Fibroblast of villous mesenchyme (primary cell): ENCODE results near the gene TPSAB1. TPM values are rescaled to one million over a fixed set of nuclear protein-coding genes. Genes with fewer than 3 reads are reported as not detected.
"Not testable (repeated sequence)": the region's sequence is repeated elsewhere in the genome, so short reads cannot be mapped to it uniquely, and the experiment has no call there.

Source experiments
- DNase-seq: peaks from one replicate; pipeline ENCODE4 v3.0.0-alpha.2; 2010; ENCODE audit warnings: low read depth
- H3K4me3 ChIP-seq: 2 replicates; pipeline ENCODE4 v1.5.1; 2011; ENCODE audit warnings: low read depth, mild to moderate bottlenecking, low read length
- total RNA-seq: library from RNA; depleted of rRNA; stranded (reverse); fragments of >200 nt; gene quantifications from 2 replicates; pipeline ENCODE4 v1.2.3, GENCODE V29; 2012
- TF ChIP-seq, protein P1 (sequence below): IDR thresholded peaks from 2 replicates; pipeline ENCODE4 v1.5.1; 2012; ENCODE audit warnings: low read depth, mild to moderate bottlenecking, low read length; ENCODE audit not compliant: insufficient read depth

TPSAB1 gene
- total RNA-seq, 1 donor, result not detected

DNA sequence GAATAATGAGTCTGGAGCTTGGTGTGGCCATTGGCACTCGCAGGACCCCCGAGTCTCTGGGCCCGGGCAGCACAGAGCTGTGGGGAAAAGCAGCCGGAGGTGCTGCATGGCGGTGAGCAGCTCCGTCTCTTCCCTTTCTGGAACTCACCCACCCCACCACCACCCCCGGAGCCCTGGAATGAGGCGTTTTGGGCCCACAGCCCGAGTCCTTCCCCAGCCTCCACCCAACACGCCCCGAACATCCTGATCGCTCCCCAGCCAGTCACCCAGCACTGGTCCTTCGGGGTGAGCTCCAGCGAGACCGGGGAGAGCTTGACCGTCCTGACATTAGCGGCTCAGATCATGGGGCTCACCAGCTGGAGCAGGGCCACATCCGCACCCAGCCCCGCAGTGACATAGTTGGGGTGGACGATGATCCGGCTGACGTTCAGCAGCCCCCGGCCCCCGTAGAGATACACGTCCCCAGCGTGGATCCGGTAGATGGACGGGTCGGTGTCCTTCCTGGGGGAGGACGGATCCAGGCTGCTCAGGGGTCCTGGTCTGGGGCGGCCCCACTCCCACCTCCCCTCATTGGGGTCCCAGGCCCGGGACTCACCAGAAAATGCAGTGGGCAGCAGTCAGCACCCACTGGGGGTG lies 21.8 kb downstream of the TPSAB1 start:
- DNase-seq, result no peak

DNA sequence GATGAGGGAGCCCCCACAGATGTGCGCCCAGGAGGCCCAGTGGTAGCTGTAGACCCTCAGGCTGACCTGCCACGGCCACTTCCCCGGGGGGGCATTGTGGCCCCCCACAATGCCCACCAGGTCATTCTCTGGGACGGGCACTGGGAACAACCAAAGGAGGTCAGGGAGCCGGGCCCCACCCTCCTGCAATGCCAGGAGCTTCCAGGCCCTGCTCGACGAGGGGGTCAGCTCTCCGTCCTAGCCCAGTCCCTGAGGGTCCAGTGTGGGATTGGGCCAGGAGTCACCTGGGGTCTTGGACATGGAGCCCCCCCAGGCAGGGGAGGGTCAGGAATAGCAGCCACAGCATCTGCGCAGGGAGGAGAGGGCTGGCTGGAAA lies 22.3 kb downstream of the TPSAB1 start:
- no peak overlapping the region for H3K4me3 ChIP-seq
- TF ChIP-seq, protein P1, sequence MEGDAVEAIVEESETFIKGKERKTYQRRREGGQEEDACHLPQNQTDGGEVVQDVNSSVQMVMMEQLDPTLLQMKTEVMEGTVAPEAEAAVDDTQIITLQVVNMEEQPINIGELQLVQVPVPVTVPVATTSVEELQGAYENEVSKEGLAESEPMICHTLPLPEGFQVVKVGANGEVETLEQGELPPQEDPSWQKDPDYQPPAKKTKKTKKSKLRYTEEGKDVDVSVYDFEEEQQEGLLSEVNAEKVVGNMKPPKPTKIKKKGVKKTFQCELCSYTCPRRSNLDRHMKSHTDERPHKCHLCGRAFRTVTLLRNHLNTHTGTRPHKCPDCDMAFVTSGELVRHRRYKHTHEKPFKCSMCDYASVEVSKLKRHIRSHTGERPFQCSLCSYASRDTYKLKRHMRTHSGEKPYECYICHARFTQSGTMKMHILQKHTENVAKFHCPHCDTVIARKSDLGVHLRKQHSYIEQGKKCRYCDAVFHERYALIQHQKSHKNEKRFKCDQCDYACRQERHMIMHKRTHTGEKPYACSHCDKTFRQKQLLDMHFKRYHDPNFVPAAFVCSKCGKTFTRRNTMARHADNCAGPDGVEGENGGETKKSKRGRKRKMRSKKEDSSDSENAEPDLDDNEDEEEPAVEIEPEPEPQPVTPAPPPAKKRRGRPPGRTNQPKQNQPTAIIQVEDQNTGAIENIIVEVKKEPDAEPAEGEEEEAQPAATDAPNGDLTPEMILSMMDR, result no peak
- no peak for DNase-seq

More for the DNA sequence above, 21.8 kb downstream of the TPSAB1 start:
- TF ChIP-seq, protein P1, result no peak
- no peak overlapping the region for H3K4me3 ChIP-seq

DNA sequence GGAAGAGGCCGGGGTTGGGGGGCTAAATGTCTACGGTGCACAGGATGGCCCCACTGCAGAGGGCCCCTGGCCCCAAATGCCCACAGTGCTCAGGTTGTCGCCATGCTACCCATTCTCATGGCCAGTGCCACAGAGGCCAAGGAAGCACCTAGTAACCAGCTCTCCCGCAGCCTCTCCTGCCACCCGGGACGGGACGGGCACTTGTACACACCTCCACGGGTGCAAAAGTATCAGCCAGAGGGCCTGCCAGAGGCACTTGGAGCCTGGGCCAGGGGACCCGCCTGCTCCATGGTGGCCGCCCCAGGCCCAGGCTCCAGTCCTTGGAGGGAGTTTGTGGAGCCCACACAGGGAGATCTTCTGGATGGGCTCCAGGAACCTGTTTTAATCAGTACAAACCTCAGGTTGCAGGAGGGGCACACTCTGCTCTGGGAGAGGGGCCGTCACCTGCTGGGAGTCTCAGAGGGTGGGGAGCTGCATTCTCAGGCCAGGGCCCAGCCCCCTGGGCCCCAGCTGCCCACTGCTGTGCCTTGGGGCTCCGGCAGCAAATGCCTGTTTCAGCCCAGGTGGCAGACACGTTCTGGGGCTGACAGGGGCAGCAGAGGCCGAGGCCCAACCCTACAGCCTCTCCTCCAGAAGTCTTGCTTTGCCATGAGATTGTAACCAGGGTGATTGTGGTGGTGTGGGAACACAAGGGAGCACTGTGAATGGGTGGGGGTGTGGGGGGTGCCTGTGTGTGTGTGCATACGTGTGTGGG lies 23.3 kb downstream of the TPSAB1 start:
- no peak overlapping the region for H3K4me3 ChIP-seq
- TF ChIP-seq, protein P1, result no peak
- no peak for DNase-seq

DNA sequence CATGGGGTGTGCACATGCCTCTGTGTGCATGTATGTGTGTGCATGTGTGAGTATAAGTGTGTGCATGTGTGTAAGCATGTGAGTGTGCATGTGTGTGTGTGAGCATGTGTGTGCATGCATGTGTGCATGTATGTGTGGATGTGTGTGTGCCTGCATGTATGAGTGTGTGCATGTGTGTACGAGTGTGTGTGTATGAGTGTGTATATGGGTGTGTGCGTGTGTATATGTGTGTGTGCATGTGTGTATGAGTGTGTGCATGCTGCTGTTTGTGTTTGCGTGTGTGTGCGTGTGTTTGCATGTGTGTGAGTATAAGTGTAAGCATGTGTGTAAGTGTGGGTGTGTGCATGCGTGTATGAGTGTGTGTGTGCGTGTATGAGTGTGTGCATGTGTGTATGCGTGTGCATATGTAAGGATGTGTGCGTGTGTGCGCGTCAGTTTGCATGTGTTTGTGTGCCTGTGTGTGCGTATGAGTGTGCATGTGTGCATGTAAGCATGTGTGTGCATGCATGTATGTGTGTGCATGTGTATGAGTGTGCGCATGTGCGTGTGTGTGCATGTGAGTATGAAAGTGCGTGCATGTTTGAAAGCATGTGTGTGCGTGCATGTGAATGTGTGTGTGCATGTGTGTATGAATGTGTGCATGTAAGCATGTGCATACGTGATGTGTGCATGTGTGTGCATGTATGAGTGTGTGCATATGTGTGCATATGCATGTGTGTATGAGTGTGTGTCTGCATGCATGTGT lies 24.0 kb downstream of the TPSAB1 start:
- TF ChIP-seq, protein P1, result no peak
- H3K4me3 ChIP-seq, result no peak overlapping the region
- no peak for DNase-seq

DNA sequence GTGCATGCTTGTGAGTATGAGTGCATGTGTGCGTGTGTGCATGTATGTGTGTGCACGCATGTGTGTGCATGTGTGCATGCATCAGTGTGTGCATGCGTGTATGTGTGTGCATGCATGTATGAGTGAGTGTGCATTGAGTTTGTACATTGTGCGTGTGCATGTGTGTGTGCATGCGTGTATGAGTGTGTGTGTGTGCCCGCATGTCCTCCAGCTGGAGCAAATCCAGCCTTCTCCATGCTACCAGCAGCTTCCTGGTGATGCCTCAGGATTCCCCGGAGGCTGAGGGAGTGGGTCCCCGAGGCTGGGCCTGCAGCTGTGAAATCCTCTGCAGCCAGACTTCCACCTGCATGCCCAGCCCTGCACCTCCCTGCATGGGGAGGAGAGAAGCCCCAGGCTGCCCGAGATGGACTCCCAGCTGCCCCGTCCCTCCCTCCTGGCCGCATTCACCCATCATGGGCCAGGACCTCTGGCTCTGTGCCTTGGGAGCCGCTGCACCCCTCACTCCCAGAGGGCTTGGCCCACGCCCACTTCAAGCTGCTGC lies 24.7 kb downstream of the TPSAB1 start:
- TF ChIP-seq, protein P1, result no peak
- no peak for DNase-seq
- no peak overlapping the region for H3K4me3 ChIP-seq

DNA sequence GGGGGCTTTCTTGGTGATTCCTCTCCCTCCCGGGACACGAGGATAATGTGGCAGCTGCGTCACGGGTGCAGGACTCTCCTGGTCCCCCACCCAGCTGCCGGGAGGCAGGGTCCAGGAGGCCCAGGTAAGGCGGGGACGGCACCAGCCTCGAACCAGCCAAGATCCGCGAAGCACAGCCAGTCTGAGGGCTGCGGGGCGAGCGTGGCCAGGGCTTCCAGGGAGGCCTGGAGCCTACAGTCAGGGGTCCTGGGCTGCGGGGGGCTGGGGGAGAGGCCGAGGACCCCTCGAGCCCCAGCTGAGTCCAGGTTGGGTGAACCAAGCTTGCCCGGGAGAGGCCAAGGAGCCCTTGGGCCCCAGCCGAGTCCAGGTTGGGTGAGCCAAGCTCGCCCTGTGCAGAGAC lies 25.3 kb downstream of the TPSAB1 start:
- H3K4me3 ChIP-seq, result no peak overlapping the region
- DNase-seq, result no peak
- TF ChIP-seq, protein P1, result no peak

DNA sequence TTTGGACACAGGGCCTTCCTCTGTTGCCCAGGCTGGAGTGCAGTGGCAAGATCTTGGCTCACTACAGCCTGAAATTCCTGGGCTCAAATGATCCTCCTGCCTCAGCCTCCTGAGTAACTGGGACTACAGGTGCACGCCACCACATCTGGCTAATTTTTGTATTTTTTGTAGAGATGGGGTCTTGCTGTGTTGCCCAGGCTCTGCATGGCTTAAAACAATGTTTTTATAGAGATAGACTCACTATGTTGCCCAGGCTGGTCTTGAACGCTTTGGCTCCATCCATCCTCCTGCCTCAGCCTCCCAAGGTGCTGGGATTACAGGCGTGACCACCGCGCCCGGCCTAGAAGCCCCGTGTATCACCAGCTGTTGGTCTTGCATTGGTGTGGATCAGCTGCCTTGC lies 28.9 kb downstream of the TPSAB1 start:
- not testable (repeated sequence) for H3K4me3 ChIP-seq, DNase-seq
